Stimulated activated CD4-positive, alpha-beta T cell treated with anti-CD3 and anti-CD28 coated beads, Interleukin-15, amount 100 ng/mL, for 48 hours (primary cell): Measurements from ENCODE around the gene RFX1.

Experiments used
- DNase-seq, 2 donors: peaks; one replicate each; pipeline ENCODE4 v3.0.0-alpha.2; 2020; ENCODE audit warnings: low read depth in 2 of 2

The RFX1 gene

DNA sequence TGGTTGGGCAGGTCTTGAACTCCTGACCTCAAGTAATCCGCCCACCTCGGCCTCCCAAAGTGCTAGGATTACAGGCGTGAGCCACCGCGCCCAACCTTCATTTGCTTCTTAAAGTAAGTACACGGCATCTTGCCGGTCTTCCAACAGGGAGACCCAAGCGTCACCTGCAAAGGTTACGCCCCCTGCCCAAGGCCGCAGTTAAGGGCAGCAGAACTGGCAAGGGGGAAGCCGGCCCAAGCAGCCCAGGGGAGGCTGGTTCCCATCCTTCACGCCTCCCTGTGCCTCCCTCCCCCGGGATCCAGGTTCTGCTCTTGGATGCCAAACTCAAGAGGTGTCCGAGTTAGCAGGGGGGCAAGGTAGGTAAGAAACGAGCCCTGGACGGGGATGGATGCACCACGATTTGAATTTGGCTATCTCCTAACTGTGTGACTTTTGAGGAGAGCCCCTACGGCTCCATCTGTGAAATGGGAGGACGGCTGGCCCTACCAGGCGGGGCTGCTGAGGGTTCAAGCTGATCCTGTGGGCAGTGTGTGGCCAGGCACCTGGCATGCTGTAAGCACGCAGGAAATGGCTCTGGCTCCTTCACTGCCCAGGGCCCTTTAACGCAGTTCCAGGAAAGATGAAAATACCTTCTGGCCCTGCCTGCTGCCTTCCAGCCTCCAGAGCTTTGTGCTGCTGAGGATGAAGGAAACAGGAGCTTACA lies 9.0 kb downstream of the RFX1 start:
- DNase-seq = no peak

DNA sequence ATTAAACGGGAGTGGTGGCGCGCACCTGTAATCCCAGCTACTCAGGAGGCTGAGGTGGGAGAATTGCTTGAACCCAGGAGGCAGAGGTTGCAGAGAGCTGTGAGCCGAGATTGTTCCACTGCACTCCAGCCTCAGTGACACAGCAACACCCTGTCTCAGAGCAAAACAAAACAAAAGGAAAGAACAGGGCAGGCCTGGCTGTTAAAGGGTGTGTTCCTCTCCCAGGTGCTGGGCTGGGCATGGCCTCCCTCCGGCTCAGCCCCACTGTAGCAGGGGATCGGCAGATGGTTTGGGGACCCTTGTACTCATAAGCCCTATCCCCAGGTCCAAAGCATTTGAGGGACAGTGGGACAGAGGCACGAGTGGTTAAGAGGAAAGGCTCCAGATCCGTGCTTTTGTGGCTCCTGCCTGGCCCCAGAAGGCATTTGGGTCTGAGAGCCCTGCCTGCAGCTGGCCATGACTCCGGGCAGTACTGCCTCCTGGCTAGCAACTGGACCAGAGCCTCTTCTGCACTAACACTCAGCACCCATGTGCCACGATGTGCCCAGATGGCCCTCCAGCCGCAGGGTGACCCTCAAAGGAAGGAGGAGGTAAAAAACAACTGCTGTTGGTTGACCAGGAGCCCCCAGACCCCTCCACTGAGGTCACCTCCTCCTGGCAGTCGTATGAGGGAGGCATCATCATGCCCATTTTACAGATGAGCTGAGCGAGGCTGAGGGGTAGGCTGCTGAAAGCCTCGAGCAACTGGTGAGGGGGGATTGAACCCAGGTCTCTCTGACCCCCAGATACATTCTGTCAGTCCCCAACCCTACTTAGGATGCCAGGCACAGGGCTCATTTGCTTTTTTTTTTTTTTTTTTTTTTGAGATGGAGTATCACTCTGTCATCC lies 10.0 kb downstream of the RFX1 start:
- no peak for DNase-seq

DNA sequence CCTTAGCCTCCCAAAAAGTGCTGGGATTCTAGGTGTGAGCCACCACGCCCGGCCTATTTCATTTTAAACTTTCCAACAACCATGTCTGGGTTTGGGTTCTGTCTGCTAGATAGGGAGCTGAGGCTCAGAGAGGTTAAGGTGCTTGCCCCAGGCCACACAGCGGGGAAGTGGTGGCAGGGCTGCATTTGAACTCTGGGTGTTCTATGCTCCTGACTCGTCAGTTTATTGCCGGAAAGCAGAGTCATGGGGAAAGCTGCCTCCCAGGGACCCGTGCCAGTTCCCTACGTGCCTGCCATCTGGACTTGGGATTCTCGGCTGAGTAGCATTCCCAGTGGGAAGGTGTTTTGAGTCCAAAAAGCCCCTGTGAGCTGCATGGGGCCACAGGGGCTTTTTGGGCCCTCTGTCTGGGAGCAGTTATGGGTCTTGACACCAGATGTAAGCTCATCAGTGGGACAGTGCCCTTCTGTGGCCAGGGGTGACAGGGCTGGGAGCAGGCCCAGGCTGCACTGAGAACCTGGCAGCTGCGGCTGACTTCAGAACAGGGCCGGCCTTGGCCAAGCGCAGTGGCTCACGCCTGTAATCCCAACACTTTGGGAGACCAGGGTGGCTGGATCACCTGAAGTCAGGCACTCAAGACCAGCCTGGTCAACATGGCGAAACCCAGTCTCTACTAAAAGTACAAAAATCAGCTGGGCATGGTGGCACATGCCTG lies 10.9 kb downstream of the RFX1 start:
- no peak for DNase-seq

GRCh38 chr19:13993590-13994300 lies 12.4 kb downstream of the RFX1 start:
- DNase-seq = no peak

GRCh38 chr19:13992025-13992424 lies 14.1 kb downstream of the RFX1 start:
- DNase-seq = no peak

- no peak for DNase-seq
Observed at GRCh38 chr19:13990085-13990484, 16.0 kb downstream of the RFX1 start.

DNA sequence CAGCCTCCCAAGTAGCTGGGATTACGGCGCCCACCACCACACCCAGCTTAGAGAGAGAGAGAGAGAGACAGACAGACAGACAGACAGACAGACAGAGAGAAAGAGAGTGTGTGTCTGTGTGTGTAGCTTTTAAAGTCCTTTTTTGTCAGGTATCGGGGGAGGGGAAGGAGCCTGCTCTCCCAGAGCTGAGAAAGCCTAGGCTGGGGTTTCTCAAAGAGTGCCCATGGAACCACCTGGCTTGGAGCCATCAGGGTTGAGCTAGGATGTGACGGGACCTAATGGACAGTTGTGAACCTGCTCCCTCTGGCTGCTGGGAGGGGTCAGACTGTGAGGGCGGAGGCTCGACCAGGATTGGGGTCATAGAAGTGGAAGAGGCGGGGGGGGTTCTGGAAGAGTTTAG lies 16.6 kb downstream of the RFX1 start:
- DNase-seq = no peak

DNA sequence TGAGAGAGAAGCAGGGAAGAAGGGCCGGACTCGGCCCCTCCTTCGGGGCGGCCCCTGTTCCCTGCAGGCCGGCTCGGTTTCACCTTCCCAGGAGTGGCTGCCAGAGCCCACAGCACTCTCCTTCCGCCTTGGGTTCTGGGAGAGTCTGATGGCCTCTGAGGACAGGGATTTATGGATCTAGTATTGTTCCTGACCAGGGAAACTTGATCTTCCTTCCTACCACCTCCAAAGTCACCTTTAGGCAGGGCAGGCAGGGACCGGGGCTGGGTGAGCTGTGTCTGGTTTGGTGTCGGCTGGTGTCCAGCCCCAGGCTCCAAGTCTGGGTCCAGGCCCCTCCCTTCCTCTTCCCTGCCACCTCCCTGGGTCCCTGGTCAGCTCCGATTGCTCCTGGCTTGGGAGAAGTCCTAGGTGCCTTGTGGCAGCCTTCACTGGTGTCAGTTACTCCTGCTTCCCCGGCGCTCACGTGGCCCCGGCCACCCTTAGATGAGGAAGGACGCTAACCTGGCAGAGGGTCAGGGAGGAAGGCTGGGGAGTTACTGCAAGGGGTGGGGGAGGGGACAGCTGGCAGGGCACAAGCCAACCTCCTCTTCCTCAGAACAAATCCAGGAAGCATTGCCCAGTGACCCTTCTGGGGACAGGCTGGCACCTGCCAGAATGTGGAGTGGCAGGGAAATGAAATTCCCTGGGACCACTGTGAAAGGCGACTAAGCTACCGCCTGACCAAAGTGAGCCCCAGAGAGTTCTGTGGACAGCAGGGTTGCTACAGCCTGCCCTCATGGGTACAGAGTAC lies 18.8 kb downstream of the RFX1 start:
- DNase-seq = no peak

GRCh38 chr19:13986348-13986904 lies 19.7 kb downstream of the RFX1 start:
- DNase-seq = peak; percentile 98 to 99

DNA sequence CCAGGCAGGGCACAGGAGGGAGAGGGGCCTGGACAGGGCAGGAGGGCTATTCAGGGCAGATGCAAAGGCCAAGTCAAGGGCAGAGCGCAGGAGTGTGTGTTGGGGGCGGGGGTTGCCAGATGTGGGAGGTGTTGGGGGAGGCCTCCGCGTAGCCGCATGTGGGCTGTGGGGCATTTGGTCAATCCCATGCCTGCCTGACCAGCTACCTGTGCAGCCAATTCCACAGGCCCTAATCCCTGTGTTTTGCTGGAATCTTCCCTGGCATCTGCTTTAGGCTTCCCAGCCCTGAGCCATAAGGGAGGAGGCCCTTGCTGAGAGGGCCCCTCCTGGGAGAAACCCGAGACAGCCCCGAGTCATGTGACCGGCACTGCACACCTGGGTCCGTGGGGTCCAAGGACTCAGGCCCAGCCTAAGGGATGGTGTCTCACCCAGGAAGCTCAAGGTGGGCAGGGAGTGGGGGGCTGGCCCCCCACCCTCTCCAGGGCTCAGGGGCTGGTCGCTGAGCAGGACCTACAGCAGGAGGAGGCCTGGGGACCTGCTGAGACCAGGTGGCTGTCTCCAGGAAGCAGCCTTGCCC lies 20.3 kb downstream of the RFX1 start:
- no peak for DNase-seq

GRCh38 chr19:13984875-13985741 lies 21.0 kb downstream of the RFX1 start:
- no peak for DNase-seq

- no peak for DNase-seq
Observed at GRCh38 chr19:13984186-13984585, 21.9 kb downstream of the RFX1 start.

- no peak for DNase-seq
Observed at GRCh38 chr19:13983213-13983889, 22.8 kb downstream of the RFX1 start.

GRCh38 chr19:13982773-13983172 lies 23.3 kb downstream of the RFX1 start:
- DNase-seq = no peak

- no peak for DNase-seq
Observed at GRCh38 chr19:13981988-13982501, 24.1 kb downstream of the RFX1 start.

DNA sequence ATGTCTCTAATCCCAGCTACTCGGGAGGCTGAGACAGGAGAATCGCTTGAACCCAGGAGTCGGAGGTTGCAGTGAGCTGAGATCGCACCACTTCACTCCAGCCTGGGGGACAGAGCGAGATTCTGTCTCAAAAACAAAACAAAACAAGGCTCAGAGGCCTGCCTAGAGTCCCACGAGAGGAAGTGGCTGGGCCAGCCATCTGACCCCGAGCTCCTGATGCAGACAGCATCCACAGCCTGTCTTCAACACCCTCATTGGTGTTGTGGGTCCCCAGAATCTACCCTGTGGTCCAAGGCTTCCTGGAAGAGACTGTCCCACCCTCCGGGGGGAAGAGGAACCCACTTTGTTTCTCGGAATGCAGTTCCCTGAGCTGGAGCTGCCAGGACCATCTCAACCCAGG lies 24.7 kb downstream of the RFX1 start:
- DNase-seq = no peak

- DNase-seq = no peak
Observed at GRCh38 chr19:13981021-13981420, 25.1 kb downstream of the RFX1 start.

DNA sequence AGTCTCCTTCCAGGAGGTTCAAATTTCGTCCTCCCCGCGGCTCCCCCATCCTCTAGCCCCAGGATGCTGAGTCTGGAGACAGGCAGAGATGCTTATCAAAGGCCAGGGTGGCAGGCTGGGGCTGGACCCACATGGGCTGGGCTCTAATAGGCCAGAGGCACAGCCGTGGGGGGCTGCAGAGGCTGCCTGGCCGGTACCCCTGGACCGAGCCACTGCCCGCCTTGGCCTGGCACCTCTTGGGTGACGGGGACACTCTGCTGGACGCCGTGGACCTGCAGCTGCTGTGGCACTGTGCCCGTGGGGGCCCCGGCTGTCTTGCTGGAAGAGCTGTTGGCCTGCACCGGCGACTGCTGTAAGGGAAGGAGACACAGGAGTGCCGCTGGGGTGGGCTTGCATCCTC lies 25.8 kb downstream of the RFX1 start:
- no peak for DNase-seq

DNA sequence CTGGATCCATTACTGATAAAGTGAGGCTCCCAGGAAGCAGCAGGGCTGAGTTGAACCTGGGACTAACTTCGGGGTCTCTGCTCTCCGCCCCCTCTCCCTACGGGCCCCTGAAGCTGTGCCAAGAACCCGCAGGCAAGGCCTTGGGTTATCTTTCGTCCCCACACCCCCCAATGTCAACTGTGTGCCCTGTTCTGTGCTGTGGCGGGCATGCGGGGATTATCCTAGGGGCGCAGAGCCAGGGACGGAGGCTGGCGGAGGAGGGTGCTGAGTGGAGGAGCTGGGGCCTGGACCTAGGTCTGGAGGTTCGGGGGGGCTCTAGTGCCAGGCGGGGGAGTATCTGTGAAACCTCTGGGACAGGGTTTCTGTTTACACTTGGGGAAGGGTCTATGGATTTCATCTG lies 26.4 kb downstream of the RFX1 start:
- no peak for DNase-seq
